ENCODE results near the gene CTRB2. TPM values are rescaled to one million over a fixed set of nuclear protein-coding genes. Genes with fewer than 3 reads are reported as not detected.
"Not testable (repeated sequence)": the region's sequence is repeated elsewhere in the genome, so short reads cannot be mapped to it uniquely, and the experiment has no call there.

CTRB2 gene
- total RNA-seq, 3 donors from 2014 or later: not detected

DNA sequence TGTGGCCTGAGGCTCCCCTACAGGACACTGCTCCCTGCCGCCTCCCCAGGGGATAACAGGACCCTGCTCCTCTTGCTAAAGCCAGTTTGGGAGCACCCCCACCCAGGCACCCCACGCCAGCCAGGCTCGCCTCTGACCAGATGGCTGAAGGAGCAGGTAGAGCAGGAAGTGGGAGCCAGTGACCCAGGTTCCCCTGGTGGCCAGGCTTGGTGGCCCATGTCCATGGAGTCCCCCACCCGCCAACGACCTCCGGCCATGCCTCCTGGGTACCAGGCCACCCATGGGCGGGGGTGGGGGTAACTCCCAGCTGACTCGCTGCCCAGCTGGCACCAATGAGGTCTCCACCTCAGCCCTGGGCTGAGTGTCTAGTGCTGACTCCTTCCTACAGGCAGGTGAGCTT is 34.5 kb upstream of the CTRB2 start:
- Histone ChIP-seq H3K27me3 (no peaks in the 10 kb centered on the region), H3K27ac (no peak overlapping the region), H3K4me3 (no peak overlapping the region), H3K4me1 (peaks cover 25 to 44% of the 10 kb centered on the region in 2 donors), H3K9me3 (no peaks in the 10 kb centered on the region), H3K36me3 (no peaks in the 10 kb centered on the region)
- intact Hi-C loops (cut with DNase I; ENCODE audit: low total_unique reads): no loop called here
- DNase-seq (ENCODE audit: low spot score in 2 of 2): no peak
- no peak for TF ChIP-seq POLR2A (IDR thresholded peaks at IDR 0.05)
- TF ChIP-seq POLR2AphosphoS5 (IDR thresholded peaks at IDR 0.05): no peak
- TF ChIP-seq, protein P1, sequence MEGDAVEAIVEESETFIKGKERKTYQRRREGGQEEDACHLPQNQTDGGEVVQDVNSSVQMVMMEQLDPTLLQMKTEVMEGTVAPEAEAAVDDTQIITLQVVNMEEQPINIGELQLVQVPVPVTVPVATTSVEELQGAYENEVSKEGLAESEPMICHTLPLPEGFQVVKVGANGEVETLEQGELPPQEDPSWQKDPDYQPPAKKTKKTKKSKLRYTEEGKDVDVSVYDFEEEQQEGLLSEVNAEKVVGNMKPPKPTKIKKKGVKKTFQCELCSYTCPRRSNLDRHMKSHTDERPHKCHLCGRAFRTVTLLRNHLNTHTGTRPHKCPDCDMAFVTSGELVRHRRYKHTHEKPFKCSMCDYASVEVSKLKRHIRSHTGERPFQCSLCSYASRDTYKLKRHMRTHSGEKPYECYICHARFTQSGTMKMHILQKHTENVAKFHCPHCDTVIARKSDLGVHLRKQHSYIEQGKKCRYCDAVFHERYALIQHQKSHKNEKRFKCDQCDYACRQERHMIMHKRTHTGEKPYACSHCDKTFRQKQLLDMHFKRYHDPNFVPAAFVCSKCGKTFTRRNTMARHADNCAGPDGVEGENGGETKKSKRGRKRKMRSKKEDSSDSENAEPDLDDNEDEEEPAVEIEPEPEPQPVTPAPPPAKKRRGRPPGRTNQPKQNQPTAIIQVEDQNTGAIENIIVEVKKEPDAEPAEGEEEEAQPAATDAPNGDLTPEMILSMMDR (IDR thresholded peaks at IDR 0.05): no peak

DNA sequence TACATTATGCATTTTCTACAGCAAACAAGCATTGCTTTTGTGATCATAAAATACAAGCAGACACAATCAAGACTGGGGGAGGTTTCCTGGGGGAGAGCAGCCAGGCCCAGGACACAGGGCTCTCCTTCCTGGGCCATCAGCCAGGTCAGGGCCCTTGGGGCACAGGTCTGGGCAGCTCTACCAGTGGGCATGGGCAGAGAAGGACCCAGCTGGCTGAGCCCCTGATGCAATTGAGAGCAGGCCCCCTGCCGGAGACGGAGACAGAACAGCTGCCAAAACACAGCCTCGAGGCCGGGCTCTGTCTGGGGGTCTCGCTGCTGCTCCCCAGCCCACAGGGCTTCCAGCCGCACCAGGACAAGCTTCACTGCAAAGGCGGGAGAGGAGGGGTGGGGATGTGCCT is 33.7 kb upstream of the CTRB2 start:
- intact Hi-C loops (cut with DNase I; ENCODE audit: low total_unique reads); H3K4me3 ChIP-seq; H3K36me3 ChIP-seq; DNase-seq (ENCODE audit: low spot score in 2 of 2); H3K9me3 ChIP-seq; H3K27me3 ChIP-seq: not testable (repeated sequence)
- Histone ChIP-seq H3K4me1 (peaks cover 25 to 39% of the 10 kb centered on the region in 2 donors), H3K27ac (peak overlapping the region in 1 of 2 donors; percentile 76)

DNA sequence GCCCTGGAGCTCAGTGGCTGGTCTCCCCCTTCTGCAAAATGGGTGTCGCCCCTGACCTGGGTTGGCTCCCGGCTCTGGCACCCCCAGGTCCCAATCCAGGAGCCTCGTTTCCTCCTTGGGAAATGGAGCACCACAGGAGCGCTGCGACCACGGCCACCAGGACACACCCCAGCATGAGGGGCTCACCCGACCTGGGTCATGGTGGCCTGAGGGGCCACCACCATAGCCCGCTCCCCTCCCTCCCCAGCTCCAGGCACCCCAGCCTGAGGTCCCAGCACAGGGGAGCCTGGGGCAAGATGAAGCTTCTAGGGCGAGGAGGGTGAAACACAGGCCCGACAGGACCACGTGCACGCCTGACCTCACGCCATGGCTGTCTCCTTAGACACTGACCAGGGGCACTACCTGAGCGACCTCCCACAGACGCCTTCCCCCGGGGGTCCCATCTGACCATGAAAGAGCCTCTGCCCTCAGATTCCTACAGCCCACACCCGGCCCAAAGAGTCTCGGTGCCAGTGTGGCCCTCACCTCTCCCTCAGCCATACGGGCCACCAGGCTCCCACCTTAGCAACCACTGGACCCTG is 32.7 kb upstream of the CTRB2 start:
- no peak for DNase-seq (ENCODE audit: low spot score in 2 of 2)
- no peak overlapping the region for H3K4me3 ChIP-seq
- H3K9me3 ChIP-seq: no peaks in the 10 kb centered on the region
- intact Hi-C loops (cut with DNase I; ENCODE audit: low total_unique reads): no loop called here
- H3K36me3 ChIP-seq: peaks cover 7% of the 10 kb centered on the region
- no peaks in the 10 kb centered on the region for H3K27me3 ChIP-seq
- H3K27ac ChIP-seq: peak overlapping the region; percentile 76 to 82
- H3K4me1 ChIP-seq: peaks cover 25 to 30% of the 10 kb centered on the region in 2 donors
- TF ChIP-seq POLR2A (IDR thresholded peaks at IDR 0.05) (no peak), POLR2AphosphoS5 (IDR thresholded peaks at IDR 0.05) (no peak)
- TF ChIP-seq, protein P1 (IDR thresholded peaks at IDR 0.05): no peak

DNA sequence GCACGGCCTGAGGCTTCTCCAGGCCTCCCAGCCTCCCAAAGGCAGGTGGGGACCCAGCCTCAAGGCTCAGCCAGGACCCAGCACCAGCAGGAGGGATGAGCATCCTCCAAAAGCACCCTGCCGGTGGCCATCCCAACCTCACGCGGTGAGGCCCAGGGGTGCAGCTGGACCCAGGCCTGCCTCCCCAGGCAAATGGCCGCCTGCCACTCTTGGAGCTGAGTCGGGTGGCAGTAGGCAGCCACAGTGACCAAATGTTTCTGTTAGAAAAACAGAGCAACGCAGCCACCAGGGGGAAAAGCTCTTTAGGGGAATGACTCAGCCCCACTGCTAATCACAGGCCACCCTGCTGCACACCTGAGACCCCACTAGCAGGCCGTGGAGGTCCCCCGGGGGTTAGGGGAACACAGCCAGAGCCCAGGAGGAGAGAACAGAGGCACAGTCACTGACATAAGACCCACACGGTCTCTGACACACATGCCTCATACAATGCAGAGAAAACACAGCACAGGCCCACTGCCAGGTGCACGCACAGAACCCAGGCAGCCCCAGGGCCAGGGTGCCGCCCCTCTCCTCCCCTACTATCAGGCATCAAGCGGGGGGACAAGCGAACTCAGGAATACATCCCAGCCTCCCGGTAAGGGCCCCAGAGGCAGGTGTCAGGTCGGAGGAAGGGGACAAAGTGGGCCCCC is 32.0 kb upstream of the CTRB2 start:
- Histone ChIP-seq H3K27ac (peak overlapping the region; percentile 76 to 82), H3K27me3 (no peaks in the 10 kb centered on the region), H3K9me3 (no peaks in the 10 kb centered on the region), H3K4me3 (peak overlapping the region in 1 of 3 donors; percentile 34), H3K4me1 (peaks cover 23 to 24% of the 10 kb centered on the region in 2 donors), H3K36me3 (peaks cover 7% of the 10 kb centered on the region)
- DNase-seq (ENCODE audit: low spot score in 2 of 2): no peak
- intact Hi-C loops (cut with DNase I; ENCODE audit: low total_unique reads): no loop called here
- TF ChIP-seq POLR2A (IDR thresholded peaks at IDR 0.05): no peak
- TF ChIP-seq, protein P1 (IDR thresholded peaks at IDR 0.05): peak in 2 of 3 donors; percentile 19 to 22
- no peak for TF ChIP-seq POLR2AphosphoS5 (IDR thresholded peaks at IDR 0.05)

DNA sequence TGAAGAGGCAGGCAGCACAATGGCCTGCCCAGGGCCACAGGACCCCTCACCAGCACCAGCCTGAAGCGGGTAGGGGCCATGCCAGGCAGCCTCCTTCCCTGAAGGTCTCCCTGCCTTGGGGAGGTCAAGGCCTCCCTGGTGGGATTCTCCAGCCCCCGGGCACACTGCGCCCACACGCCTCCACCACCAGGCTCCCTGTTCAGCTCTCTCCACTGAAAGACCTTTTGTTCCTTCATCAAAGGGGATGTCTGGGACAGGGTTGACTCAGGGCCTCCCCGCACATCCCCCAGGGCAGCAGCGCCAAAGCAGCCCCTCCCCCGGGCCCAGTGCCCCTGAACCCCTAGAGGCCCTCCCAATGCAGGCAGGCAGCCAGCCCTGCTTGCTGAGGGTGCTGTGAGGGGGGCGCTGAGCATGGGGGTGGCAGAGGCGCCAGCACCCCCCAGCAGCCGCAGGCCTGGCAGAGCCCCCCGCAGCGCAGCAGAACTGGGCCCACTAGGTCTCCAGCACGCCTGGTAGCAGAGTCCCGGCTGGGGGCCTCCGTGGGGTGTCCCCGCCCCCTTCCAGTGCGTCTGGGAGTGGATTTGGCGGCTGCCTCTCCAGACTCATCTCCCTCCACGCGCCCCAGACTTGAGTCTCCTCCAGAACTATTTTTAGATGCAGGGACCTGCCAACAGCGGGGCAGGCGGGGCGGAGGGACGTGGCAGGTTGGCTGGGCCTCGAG is 31.3 kb upstream of the CTRB2 start:
- Histone ChIP-seq H3K4me3 (peak overlapping the region in 1 of 3 donors; percentile 34), H3K27me3 (no peaks in the 10 kb centered on the region), H3K36me3 (peaks cover 7% of the 10 kb centered on the region), H3K9me3 (no peaks in the 10 kb centered on the region), H3K4me1 (peaks cover 18 to 20% of the 10 kb centered on the region in 2 donors), H3K27ac (peak overlapping the region; percentile 76 to 82)
- TF ChIP-seq, protein P1 (IDR thresholded peaks at IDR 0.05): no peak
- TF ChIP-seq POLR2AphosphoS5 (IDR thresholded peaks at IDR 0.05) (no peak), POLR2A (IDR thresholded peaks at IDR 0.05) (no peak)
- peak in 1 of 2 donors; percentile 57 for DNase-seq (ENCODE audit: low spot score in 2 of 2)
- intact Hi-C loops (cut with DNase I; ENCODE audit: low total_unique reads): no loop called here

Data from breast epithelium (tissue), 4 donors.